A549 (cell line): ENCODE data around the gene FBXW5. TPM values are rescaled to one million over a fixed set of nuclear protein-coding genes. Genes with fewer than 3 reads are reported as not detected.

Experiments
- ATAC-seq, 2 experiments: fragments of 200-7000 bp in 1 of 2; fragments of >200 bp in 1 of 2; cut with Nextera tagmentation in 1 of 2; cut with Tn5 transposase in 1 of 2; 3 replicates each; pipeline versions ENCODE4 v1.8.0 to v1.9.1; 2018 to 2020; ENCODE audit warnings: mild to moderate bottlenecking in 1 of 2, moderate library complexity in 1 of 2
- CTCF ChIA-PET: fragments of 300-600 bp; sonication (Branson Sonifier 250); formaldehyde crosslinking; extraction: SDS; loops from one replicate; lab custom pipeline; 2021; ENCODE audit warnings: antibody characterized with exemption, inconsistent platforms; lab: Yijun Ruan, JAX
- POLR2A ChIA-PET: fragments of 350-600 bp; formaldehyde crosslinking; extraction: SDS; loops from one replicate; lab custom pipeline; 2021; ENCODE audit warnings: antibody characterized with exemption, inconsistent platforms; lab: Yijun Ruan, JAX
- DNase-seq, 2 experiments: peaks; one replicate each; pipeline versions ENCODE4 v3.0.0 to v3.0.0-alpha.2; 2011 to 2016; ENCODE audit warnings: low read depth in 1 of 2, low spot score in 1 of 2
- FAIRE-seq: peaks from 2 replicates; lab custom pipeline; 2011; peaks lifted over from hg19 to GRCh38; lab: Jason Lieb, UNC
- H3K27ac ChIP-seq, 2 experiments: fragments of >200 bp; sonication (Bioruptor Twin); formaldehyde crosslinking; 3 replicates each; pipeline ENCODE4 v1.5.1; 2016 to 2017
- H3K4me1 ChIP-seq: fragments of >200 bp; sonication (Bioruptor Twin); formaldehyde crosslinking; 3 replicates; pipeline ENCODE4 v1.6.1; 2016
- H3K4me2 ChIP-seq: fragments of >200 bp; sonication (Bioruptor Twin); formaldehyde crosslinking; 3 replicates; pipeline ENCODE4 v1.6.1; 2016
- H3K4me3 ChIP-seq: fragments of >200 bp; sonication (Bioruptor Twin); formaldehyde crosslinking; 3 replicates; pipeline ENCODE4 v1.5.1; 2016
- H3K9me3 ChIP-seq: fragments of >200 bp; sonication (Bioruptor Twin); formaldehyde crosslinking; 3 replicates; pipeline ENCODE4 v1.6.1; 2016
- CBX2 ChIP-seq: fragments of 200-600 bp; sonication (generic); IDR thresholded peaks from 2 replicates; pipeline ENCODE4 v1.6.1; 2016; ENCODE audit warnings: low read depth, mild to moderate bottlenecking, borderline replicate concordance
- CBX8 ChIP-seq: fragments of 200-600 bp; sonication (generic); IDR thresholded peaks from 2 replicates; pipeline ENCODE4 v1.6.1; 2016
- CEBPB ChIP-seq, 2 experiments: fragments of >200 bp in 1 of 2; sonication (Bioruptor Twin) in 1 of 2; formaldehyde crosslinking in 1 of 2; IDR thresholded peaks; 2 replicates each; pipeline ENCODE4 v1.6.1; 2012 to 2016
- CHD2 ChIP-seq: fragments of 150-350 bp; IDR thresholded peaks from 2 replicates; pipeline ENCODE4 v1.6.1; 2014; ENCODE audit warnings: low read length; ENCODE audit not compliant: partially characterized antibody
- EHF ChIP-seq: fragments of 250-450 bp; sonication (Bioruptor Pico); IDR thresholded peaks from 2 replicates; pipeline ENCODE4 v1.5.0; 2020; ENCODE audit warnings: mild to moderate bottlenecking
- GATA3 ChIP-seq: IDR thresholded peaks from 2 replicates; pipeline ENCODE4 v1.6.1; 2012; ENCODE audit warnings: borderline replicate concordance
- HOXB13 ChIP-seq: fragments of 250-450 bp; sonication (Bioruptor Pico); IDR thresholded peaks from 2 replicates; pipeline ENCODE4 v1.5.0; 2020; ENCODE audit warnings: low read depth, mild to moderate bottlenecking, moderate library complexity
- HOXB5 ChIP-seq: fragments of 250-450 bp; sonication (Bioruptor Pico); IDR thresholded peaks from 2 replicates; pipeline ENCODE4 v1.5.0; 2020; ENCODE audit warnings: mild to moderate bottlenecking, moderate library complexity
- MAFK ChIP-seq: fragments of 450-650 bp; IDR thresholded peaks from 2 replicates; pipeline ENCODE4 v1.6.1; 2014; ENCODE audit not compliant: partially characterized antibody
- MYC ChIP-seq: IDR thresholded peaks from 2 replicates; pipeline ENCODE4 v1.6.1; 2012; ENCODE audit warnings: mild to moderate bottlenecking, inconsistent platforms, low read length, improper control_type of control experiment, borderline replicate concordance
- NPAS2 ChIP-seq: fragments of 250-450 bp; sonication (Bioruptor Pico); IDR thresholded peaks from 2 replicates; pipeline ENCODE4 v1.8.0; 2022; ENCODE audit warnings: mild to moderate bottlenecking, moderate library complexity, borderline replicate concordance
- PHF8 ChIP-seq: fragments of 200-600 bp; sonication (generic); IDR thresholded peaks from 2 replicates; pipeline ENCODE4 v1.6.1; 2016; ENCODE audit warnings: low read depth, mild to moderate bottlenecking, antibody characterized with exemption, moderate library complexity, borderline replicate concordance
- RAD21 ChIP-seq, 2 experiments: fragments of >200 bp in 1 of 2; sonication (Bioruptor Twin) in 1 of 2; formaldehyde crosslinking in 1 of 2; IDR thresholded peaks in 1 of 2; conservative IDR thresholded peaks in 1 of 2; 2 replicates in 1 of 2; 3 replicates in 1 of 2; pipeline ENCODE4 v1.6.1; 2012 to 2018; ENCODE audit warnings: inconsistent platforms in 1 of 2
- REST ChIP-seq: fragments of 200-600 bp; sonication (generic); IDR thresholded peaks from 2 replicates; pipeline ENCODE4 v1.6.1; 2016; ENCODE audit warnings: antibody characterized with exemption, mild to moderate bottlenecking, moderate library complexity
- SREBF2 ChIP-seq: fragments of 450-650 bp; IDR thresholded peaks from 2 replicates; pipeline ENCODE4 v1.6.1; 2014; ENCODE audit warnings: mild to moderate bottlenecking, moderate library complexity
- ZC3H11A ChIP-seq: fragments of 450-650 bp; IDR thresholded peaks from 2 replicates; pipeline ENCODE4 v1.6.1; 2014; ENCODE audit warnings: antibody characterized with exemption, mild to moderate bottlenecking
- ZFP36 ChIP-seq: fragments of 450-650 bp; IDR thresholded peaks from 2 replicates; pipeline ENCODE4 v1.6.1; 2014; ENCODE audit warnings: borderline replicate concordance; ENCODE audit not compliant: partially characterized antibody
- WGBS: methylation state at CpG from one replicate; pipeline ENCODE4 v1.1.6; 2017; ENCODE audit errors: missing lambda C conversion rate; 5-methylcytosine and 5-hydroxymethylcytosine counted together
- polyA plus RNA-seq, 4 experiments: library from polyadenylated mRNA; depleted of rRNA in 3 of 4; stranded (reverse); fragments of >200 nt; fragmentation: RNase III in 1 of 4; extraction: RNeasy Plus Mini Kit Qiagen cat#74134 plus additional on column Dnase treatment in 1 of 4; gene quantifications; 2 replicates in 3 of 4; 3 replicates in 1 of 4; pipeline ENCODE4 v1.2.3, GENCODE V29; 2011 to 2017
- TF ChIP-seq, protein P1 (sequence below): fragments of 250-450 bp; sonication (Bioruptor Pico); IDR thresholded peaks from 2 replicates; pipeline ENCODE4 v1.5.0; 2021; ENCODE audit warnings: mild to moderate bottlenecking, moderate library complexity, borderline replicate concordance

Gene FBXW5
- polyA plus RNA-seq, 2 of the 4 experiments (the other 2 are of a cell fraction) = 37.5 to 59.5 TPM

- no peak overlapping the region for H3K4me3 ChIP-seq
- no peak overlapping the region for H3K27ac ChIP-seq
- no peak for ATAC-seq
- WGBS = 92% methylated on average over 20 of the region's 21 CpGs
- DNase-seq = no peak
- CTCF ChIA-PET = interaction anchor here (0.5 to 1.5 kb wide), 3 partner anchors 8 to 188 kb away, joined by 3 to 4 read pairs (median 3); no protein-coding TSS in a partner anchor
- no peaks in the 10 kb centered on the region; the same call in 2 of the 3 replicates for H3K4me1 ChIP-seq
- no peaks in the 10 kb centered on the region for H3K9me3 ChIP-seq
- no peak for FAIRE-seq
- POLR2A ChIA-PET = no interaction called here
- no peak overlapping the region for H3K4me2 ChIP-seq
- TF ChIP-seq CBX8 (no peak), CEBPB (IDR thresholded peaks at IDR 0.05) (no peak), EHF (CRISPR knock-in tag) (no peak), NPAS2 (CRISPR knock-in tag) (no peak), CBX2 (no peak), RAD21 (conservative IDR thresholded peaks at IDR 0.05 in 1 of 2, IDR thresholded peaks at IDR 0.05 in 1 of 2) (no peak), ZFP36 (no peak), HOXB13 (no peak), HOXB5 (no peak), ZC3H11A (no peak), MYC (no peak), PHF8 (no peak), MAFK (no peak), CHD2 (no peak)
- TF ChIP-seq, protein P1, sequence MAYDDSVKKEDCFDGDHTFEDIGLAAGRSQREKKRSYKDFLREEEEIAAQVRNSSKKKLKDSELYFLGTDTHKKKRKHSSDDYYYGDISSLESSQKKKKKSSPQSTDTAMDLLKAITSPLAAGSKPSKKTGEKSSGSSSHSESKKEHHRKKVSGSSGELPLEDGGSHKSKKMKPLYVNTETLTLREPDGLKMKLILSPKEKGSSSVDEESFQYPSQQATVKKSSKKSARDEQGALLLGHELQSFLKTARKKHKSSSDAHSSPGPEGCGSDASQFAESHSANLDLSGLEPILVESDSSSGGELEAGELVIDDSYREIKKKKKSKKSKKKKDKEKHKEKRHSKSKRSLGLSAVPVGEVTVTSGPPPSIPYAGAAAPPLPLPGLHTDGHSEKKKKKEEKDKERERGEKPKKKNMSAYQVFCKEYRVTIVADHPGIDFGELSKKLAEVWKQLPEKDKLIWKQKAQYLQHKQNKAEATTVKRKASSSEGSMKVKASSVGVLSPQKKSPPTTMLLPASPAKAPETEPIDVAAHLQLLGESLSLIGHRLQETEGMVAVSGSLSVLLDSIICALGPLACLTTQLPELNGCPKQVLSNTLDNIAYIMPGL (CRISPR knock-in tag) = no peak
Measured at GRCh38 chr9:136915632-136916329, 28.8 kb downstream of the FBXW5 start.

DNA sequence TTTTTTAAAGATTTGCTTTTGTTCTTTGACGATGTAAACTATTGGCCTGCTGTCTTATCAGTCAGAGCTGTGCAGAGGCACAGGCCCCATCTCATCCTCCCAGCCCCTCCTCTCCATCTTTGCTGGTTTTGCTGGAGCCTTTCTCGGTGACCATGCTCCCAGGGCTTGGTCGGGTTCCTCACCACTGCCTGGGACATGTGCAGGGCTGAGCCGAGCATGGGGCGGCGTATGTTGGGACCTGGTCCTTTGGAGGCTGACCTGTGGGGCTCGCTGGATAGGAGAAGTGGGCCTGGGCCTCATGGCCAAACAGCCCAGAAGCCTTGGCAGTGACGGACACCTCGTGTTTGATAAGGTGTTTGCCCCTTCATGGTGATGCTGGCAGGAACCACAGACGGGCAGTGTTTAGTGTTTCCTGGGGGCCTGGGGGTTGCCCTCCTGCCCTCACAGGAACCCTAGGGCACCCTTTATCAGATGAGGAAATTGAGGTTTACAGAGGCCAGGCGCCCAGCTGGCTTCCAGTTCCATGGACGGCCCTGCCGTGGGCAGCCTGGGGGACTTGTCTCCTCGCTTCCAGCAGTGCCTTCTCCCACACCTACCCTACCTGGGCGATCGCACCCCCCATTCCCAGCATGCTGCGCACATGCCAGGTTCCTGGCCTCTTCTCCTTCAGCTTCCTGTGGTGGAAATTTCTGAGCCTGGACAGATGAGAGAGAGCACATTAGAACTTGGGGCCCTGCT lies 30.7 kb downstream of the FBXW5 start:
- no peak overlapping the region for H3K4me2 ChIP-seq
- peak overlapping the region in 1 of 2 experiments; percentile 46; a peak in 1 of 6 replicates for H3K27ac ChIP-seq
- ATAC-seq = no peak
- 95% methylated on average over 16 of the region's 17 CpGs for WGBS
- CTCF ChIA-PET = interaction anchor here (0.7 to 2.7 kb wide), 4 partner anchors 8 to 30 kb away, joined by 4 to 11 read pairs (median 4); partner anchors contain the start of gene FBXW5
- H3K4me3 ChIP-seq = no peak overlapping the region
- peaks cover 6% of the 10 kb centered on the region; the same call in 1 of the 3 replicates for H3K4me1 ChIP-seq
- POLR2A ChIA-PET = no interaction called here
- TF ChIP-seq GATA3 (no peak), CEBPB (IDR thresholded peaks at IDR 0.05) (no peak), SREBF2 (no peak), REST (no peak), CBX8 (no peak), MYC (no peak)
- TF ChIP-seq, all 56 proteins: peak for 0
- FAIRE-seq = no peak
- DNase-seq = no peak
- no peaks in the 10 kb centered on the region for H3K9me3 ChIP-seq
